Natural killer cell (primary cell): Measurements from ENCODE around the gene FUCA2. TPM values are rescaled to one million over a fixed set of nuclear protein-coding genes. Genes with fewer than 3 reads are reported as not detected.

Source experiments
- ATAC-seq, 3 donors: fragments of 150-1000 bp in 2 of 3; fragments of 200-7000 bp in 1 of 3; cut with Tn5 transposase; 1 replicate in 1 of 3; 2 replicates in 2 of 3; pipeline ENCODE4 v1.10.0; 2021; ENCODE audit warnings: mild to moderate bottlenecking in 2 of 3, moderate library complexity in 2 of 3
- DNase-seq, 2 donors: peaks; one replicate each; pipeline versions ENCODE4 v3.0.0 to v3.0.0-alpha.2; 2013 to 2021; ENCODE audit warnings: mixed read lengths in 1 of 2
- H3K27ac ChIP-seq: one replicate; pipeline ENCODE4 v1.5.1; 2013; ENCODE audit warnings: mild to moderate bottlenecking, low read length
- H3K27me3 ChIP-seq: one replicate; pipeline ENCODE4 v1.6.1; 2013; ENCODE audit warnings: low read length; ENCODE audit not compliant: control insufficient read depth, insufficient read depth
- H3K36me3 ChIP-seq: one replicate; pipeline ENCODE4 v1.6.1; 2013; ENCODE audit warnings: low read length; ENCODE audit not compliant: control insufficient read depth, insufficient read depth
- H3K4me1 ChIP-seq: one replicate; pipeline ENCODE4 v1.6.1; 2013; ENCODE audit warnings: low read length; ENCODE audit not compliant: control insufficient read depth, insufficient read depth
- H3K4me3 ChIP-seq: one replicate; pipeline ENCODE4 v1.5.1; 2013; ENCODE audit warnings: low read length
- H3K9me3 ChIP-seq: one replicate; pipeline ENCODE4 v1.6.1; 2013; ENCODE audit warnings: low read length; ENCODE audit not compliant: control insufficient read depth, insufficient read depth
- H3K27ac Mint-ChIP-seq, 2 donors: one replicate each; pipeline ENCODE4 v1.8.0; 2022; ENCODE audit warnings: mild to moderate bottlenecking in 2 of 2, mixed read lengths in 2 of 2, moderate library complexity in 1 of 2
- H3K27me3 Mint-ChIP-seq, 2 donors: one replicate each; pipeline ENCODE4 v1.8.0; 2022; ENCODE audit warnings: low read depth in 2 of 2, mixed read lengths in 2 of 2
- H3K36me3 Mint-ChIP-seq: one replicate; pipeline ENCODE4 v1.8.0; 2022; ENCODE audit warnings: mixed read lengths
- H3K4me1 Mint-ChIP-seq, 2 donors: one replicate each; pipeline ENCODE4 v1.8.0; 2022; ENCODE audit warnings: mixed read lengths in 2 of 2
- H3K4me3 Mint-ChIP-seq: one replicate; pipeline ENCODE4 v1.8.0; 2022; ENCODE audit warnings: mild to moderate bottlenecking, moderate library complexity, mixed read lengths
- H3K9me3 Mint-ChIP-seq, 2 donors: one replicate each; pipeline ENCODE4 v1.8.0; 2022; ENCODE audit warnings: mixed read lengths in 2 of 2
- CTCF ChIP-seq: fragments of 200-600 bp; IDR thresholded peaks from one replicate; pipeline ENCODE4 v1.8.0; 2022; ENCODE audit warnings: antibody characterized with exemption
- WGBS: methylation state at CpG from one replicate; pipeline ENCODE4 v1.1.7; 2013; ENCODE audit warnings: missing lambda C conversion rate; ENCODE audit not compliant: insufficient coverage; 5-methylcytosine and 5-hydroxymethylcytosine counted together
- intact Hi-C: fragments of 100-400 bp; cut with micrococcal nuclease; formaldehyde crosslinking; loops from one replicate; pipeline ENCODE4 v1.14.2; 2022
- total RNA-seq, 4 donors: library from RNA; stranded (reverse); fragments of 120-200 nt in 1 of 4; gene quantifications; one replicate each; pipeline versions ENCODE4 v1.2.3 to v1.2.4, GENCODE V29; 2013 to 2022

FUCA2 gene
- total RNA-seq, result 10 to 100 TPM; 10.5 to 15.5 (median 13.0) TPM
- 15.5 TPM for total RNA-seq (2013)

GRCh38 chr6:143510991-143511891, at the start of gene FUCA2:
Gene FUCA2 (minus strand): TSS chr6:143511720. CDS start chr6:143511634, 86 bp downstream.
- peak; percentile 75 to 82 (median 80) for ATAC-seq
- peaks cover 9% of the 10 kb centered on the region for H3K36me3 ChIP-seq
- WGBS, result 3% methylated on average over 63 of the region's 63 CpGs
- peaks cover 17% of the 10 kb centered on the region for H3K4me1 ChIP-seq
- intact Hi-C loops, result loop anchor here (1.0 to 10.0 kb wide), 2 partner anchors 61 to 504 kb away; partner anchors contain the start of genes ADAT2 and PEX3
- Mint-ChIP-seq H3K36me3 (peaks cover 9% of the 10 kb centered on the region), H3K4me3 (peak within 1 kb of the TSS; percentile 97), H3K9me3 (no peaks in the 10 kb centered on the region), H3K4me1 (peaks cover 14 to 34% of the 10 kb centered on the region in 2 donors), H3K27me3 (peaks cover 0 to 5% of the 10 kb centered on the region in 2 donors), H3K27ac (peak within 1 kb of the TSS; percentile 83 to 96)
- peak within 1 kb of the TSS; percentile 66 for H3K4me3 ChIP-seq
- H3K9me3 ChIP-seq, result no peaks in the 10 kb centered on the region
- peak within 1 kb of the TSS; percentile 45 for H3K27ac ChIP-seq
- DNase-seq, result peak; percentile 51 to 83
- H3K27me3 ChIP-seq, result no peaks in the 10 kb centered on the region
- TF ChIP-seq CTCF, result no peak

DNA sequence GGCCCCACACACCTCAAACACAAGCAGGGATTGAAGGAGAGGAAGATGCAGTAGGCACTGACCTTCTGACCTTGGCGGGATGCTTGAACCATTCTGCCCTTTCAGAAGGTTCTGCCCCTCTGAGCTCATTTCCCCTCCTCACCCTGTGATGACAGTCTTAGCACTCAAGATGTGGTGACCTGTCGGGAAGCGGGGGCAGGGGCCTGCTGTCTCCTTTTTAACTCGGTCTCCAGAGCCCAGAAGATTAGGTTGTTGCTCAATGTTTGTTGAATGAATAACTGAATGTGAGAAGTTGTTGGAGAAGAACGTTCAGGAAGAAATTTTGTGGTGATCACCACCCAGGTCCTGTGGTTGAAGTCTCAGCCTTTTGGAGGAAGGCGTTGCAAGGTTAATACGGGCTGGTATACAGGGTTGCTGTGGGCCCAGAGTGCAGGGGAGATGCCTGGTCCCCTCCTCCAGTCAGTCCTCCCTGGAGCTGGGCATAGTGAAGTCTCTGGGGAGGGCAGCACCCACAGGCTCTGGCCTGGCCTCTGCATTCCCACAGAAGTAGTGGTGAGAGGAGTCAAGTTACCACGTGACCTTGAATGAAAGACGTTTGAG, 49.7 kb upstream of the FUCA2 start:
- intact Hi-C loops, result no loop called here
- no peaks in the 10 kb centered on the region for H3K9me3 Mint-ChIP-seq
- Histone ChIP-seq H3K4me3 (no peak overlapping the region), H3K4me1 (peaks cover 22% of the 10 kb centered on the region), H3K27ac (no peak overlapping the region), H3K36me3 (no peaks in the 10 kb centered on the region), H3K9me3 (no peaks in the 10 kb centered on the region), H3K27me3 (no peaks in the 10 kb centered on the region)
- H3K4me3 Mint-ChIP-seq, result peak overlapping the region; percentile 32
- no peaks in the 10 kb centered on the region for H3K36me3 Mint-ChIP-seq
- peak overlapping the region; percentile 59 to 61 for H3K27ac Mint-ChIP-seq
- H3K27me3 Mint-ChIP-seq, result no peaks in the 10 kb centered on the region
- WGBS, result 59% methylated on average over 9 of the region's 9 CpGs
- TF ChIP-seq CTCF, result no peak
- DNase-seq, result no peak
- peaks cover 29 to 42% of the 10 kb centered on the region in 2 donors for H3K4me1 Mint-ChIP-seq
- peak; percentile 56 to 78 (median 71) for ATAC-seq

DNA sequence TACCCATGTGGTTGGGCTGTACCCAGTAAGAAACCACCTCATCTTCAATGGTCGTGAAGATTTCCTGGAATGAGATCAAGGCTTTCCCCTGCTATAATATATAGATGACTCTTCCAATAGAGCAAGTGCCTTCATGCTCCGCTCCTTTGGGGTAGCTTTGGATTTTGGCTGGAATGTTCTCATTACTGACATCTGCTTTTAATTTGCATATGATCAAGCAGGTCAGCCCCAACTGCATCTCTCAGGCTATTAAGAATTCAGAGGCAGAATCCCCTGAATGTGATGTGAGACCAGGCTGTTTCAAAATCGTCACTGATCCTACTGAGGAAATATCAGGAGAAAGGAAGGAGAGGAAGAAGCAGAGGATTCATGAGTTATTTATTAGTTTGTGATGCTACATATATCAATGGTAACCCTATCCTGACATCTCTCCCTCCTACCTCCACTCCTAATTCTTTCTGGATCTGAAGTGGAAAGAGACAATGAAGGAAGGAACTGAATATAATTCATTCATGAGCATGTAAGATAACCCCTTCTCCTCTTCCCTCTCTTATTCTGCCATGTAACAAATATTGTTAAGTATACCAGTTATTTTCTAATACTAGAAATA, 47.6 kb upstream of the FUCA2 start:
- no peak overlapping the region for H3K4me3 ChIP-seq
- intact Hi-C loops, result no loop called here
- peaks cover 31% of the 10 kb centered on the region for H3K4me1 ChIP-seq
- no peak overlapping the region for H3K4me3 Mint-ChIP-seq
- TF ChIP-seq CTCF, result no peak
- no peaks in the 10 kb centered on the region for H3K9me3 ChIP-seq
- no peak for DNase-seq
- H3K4me1 Mint-ChIP-seq, result peaks cover 49 to 60% of the 10 kb centered on the region in 2 donors
- no peak overlapping the region for H3K27ac ChIP-seq
- no peaks in the 10 kb centered on the region for H3K36me3 ChIP-seq
- no peak overlapping the region for H3K27ac Mint-ChIP-seq
- no peaks in the 10 kb centered on the region for H3K27me3 Mint-ChIP-seq
- ATAC-seq, result no peak
- no peaks in the 10 kb centered on the region for H3K9me3 Mint-ChIP-seq
- no peaks in the 10 kb centered on the region for H3K36me3 Mint-ChIP-seq
- 100% methylated on average over 2 of the region's 3 CpGs for WGBS
- no peaks in the 10 kb centered on the region for H3K27me3 ChIP-seq
